ENCODE results near the gene COL4A6.
A peak's percentile ranks its signal among the peaks of the same experiment; 100 is the strongest.

The COL4A6 gene

DNA sequence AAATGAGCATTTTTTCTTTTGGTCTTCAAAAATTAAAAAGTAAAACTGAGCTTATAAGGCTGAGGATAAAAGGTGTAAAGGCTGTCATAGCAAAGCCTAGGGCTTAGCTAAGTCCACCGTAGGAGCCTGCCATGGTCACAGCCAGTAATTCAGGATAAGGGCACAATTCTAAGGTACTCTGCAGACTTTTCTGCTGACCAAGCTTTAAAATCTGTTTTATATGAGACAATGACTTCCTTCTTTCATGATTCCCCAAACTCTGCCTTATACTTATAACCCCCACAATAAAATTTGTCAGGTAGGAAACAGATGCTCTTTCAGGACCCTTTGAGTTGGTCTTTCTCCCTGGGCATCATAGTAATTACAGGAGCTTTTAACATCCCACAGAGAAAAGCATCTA is 138.5 kb downstream of the COL4A6 start:
- DNase-seq (ENCODE audit: low read depth): no peak
- H3K4me3 ChIP-seq (ENCODE audit: low read length): no peak overlapping the region
- TF ChIP-seq, protein P1, sequence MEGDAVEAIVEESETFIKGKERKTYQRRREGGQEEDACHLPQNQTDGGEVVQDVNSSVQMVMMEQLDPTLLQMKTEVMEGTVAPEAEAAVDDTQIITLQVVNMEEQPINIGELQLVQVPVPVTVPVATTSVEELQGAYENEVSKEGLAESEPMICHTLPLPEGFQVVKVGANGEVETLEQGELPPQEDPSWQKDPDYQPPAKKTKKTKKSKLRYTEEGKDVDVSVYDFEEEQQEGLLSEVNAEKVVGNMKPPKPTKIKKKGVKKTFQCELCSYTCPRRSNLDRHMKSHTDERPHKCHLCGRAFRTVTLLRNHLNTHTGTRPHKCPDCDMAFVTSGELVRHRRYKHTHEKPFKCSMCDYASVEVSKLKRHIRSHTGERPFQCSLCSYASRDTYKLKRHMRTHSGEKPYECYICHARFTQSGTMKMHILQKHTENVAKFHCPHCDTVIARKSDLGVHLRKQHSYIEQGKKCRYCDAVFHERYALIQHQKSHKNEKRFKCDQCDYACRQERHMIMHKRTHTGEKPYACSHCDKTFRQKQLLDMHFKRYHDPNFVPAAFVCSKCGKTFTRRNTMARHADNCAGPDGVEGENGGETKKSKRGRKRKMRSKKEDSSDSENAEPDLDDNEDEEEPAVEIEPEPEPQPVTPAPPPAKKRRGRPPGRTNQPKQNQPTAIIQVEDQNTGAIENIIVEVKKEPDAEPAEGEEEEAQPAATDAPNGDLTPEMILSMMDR (IDR thresholded peaks at IDR 0.05; ENCODE audit: insufficient read depth, low read depth, low read length, missing control alignments): no peak

GRCh38 chrX:108299101-108299591 is 139.1 kb downstream of the COL4A6 start:
- DNase-seq (ENCODE audit: low read depth): peak; percentile 73

DNA sequence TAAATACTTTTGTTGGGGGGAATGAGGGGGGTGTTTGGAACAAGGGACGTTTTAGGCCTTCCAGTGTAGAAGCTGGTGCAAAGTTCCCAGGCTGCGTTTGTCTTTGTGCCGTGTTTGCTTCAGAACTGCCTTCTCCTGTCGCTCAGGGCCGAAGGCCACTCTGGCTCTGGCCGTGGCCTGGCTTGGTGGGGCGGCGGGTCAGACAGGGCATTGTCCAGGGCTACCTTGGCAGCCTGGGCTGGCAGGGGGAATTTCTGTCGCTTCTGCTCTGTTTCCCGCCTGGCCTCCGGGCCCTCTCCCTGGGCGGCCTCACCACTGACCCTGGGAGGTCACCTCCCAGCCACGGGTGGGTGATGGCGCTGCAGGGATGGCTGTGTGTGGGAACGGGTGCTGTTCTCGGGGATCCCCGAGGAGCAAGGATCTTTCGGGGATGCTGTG is 140.0 kb downstream of the COL4A6 start:
- no peak for DNase-seq (ENCODE audit: low read depth)

More at GRCh38 chrX:108299101-108299591, 139.1 kb downstream of the COL4A6 start:
- H3K4me3 ChIP-seq (ENCODE audit: low read length): no peak overlapping the region
- TF ChIP-seq, protein P1 (IDR thresholded peaks at IDR 0.05; ENCODE audit: insufficient read depth, low read depth, low read length, missing control alignments): no peak

DNA sequence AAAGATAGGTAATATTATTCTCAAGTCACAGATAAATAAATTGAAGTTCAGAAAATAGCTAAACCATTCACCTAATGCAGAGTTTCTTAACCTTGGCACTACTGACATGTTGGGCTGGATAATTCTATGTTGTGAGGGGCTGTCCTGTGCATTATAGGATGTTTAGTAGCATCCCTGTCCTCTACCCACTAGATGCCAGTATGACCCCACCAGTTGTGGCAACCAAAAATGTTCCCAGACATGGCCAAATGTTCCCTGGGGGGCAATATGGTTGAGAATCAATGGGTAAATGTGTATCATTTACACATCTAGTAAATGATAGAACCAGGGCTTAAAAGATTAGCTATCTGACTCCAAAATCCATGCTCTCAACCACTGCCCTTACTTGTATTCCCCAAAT is 140.9 kb downstream of the COL4A6 start:
- TF ChIP-seq, protein P1 (IDR thresholded peaks at IDR 0.05; ENCODE audit: insufficient read depth, low read depth, low read length, missing control alignments): no peak
- DNase-seq (ENCODE audit: low read depth): no peak
- no peak overlapping the region for H3K4me3 ChIP-seq (ENCODE audit: low read length)

More for the DNA sequence above, 140.0 kb downstream of the COL4A6 start:
- TF ChIP-seq, protein P1 (IDR thresholded peaks at IDR 0.05; ENCODE audit: insufficient read depth, low read depth, low read length, missing control alignments): no peak
- no peak overlapping the region for H3K4me3 ChIP-seq (ENCODE audit: low read length)

GRCh38 chrX:108292053-108292452 is 146.2 kb downstream of the COL4A6 start:
- DNase-seq (ENCODE audit: low read depth): no peak
- no peak overlapping the region for H3K4me3 ChIP-seq (ENCODE audit: low read length)
- TF ChIP-seq, protein P1 (IDR thresholded peaks at IDR 0.05; ENCODE audit: insufficient read depth, low read depth, low read length, missing control alignments): no peak

DNA sequence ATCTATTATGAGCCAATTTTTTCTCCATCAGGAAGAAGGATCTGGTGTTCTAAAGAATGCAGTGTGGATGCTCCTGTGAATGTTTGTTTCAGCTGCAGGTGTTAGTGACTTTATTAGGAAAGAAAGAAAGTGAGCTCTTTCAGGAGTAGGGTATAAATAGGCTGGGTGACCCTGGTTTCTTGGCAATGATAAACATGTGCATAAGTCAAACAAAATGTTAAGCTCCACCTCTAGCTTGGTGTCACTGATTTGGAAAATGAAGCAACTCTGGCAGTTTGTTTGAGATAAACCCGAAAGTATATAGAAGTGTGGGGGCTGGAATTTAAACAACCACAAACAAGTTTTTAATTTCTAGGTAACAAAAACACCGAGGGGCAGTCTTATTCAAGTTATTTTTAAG is 152.3 kb downstream of the COL4A6 start:
- no peak overlapping the region for H3K4me3 ChIP-seq (ENCODE audit: low read length)
- TF ChIP-seq, protein P1 (IDR thresholded peaks at IDR 0.05; ENCODE audit: insufficient read depth, low read depth, low read length, missing control alignments): no peak
- DNase-seq (ENCODE audit: low read depth): no peak

- H3K4me3 ChIP-seq (ENCODE audit: low read length): no peak overlapping the region
- TF ChIP-seq, protein P1 (IDR thresholded peaks at IDR 0.05; ENCODE audit: insufficient read depth, low read depth, low read length, missing control alignments): no peak
These were observed 152.9 kb downstream of the COL4A6 start for GRCh38 chrX:108285356-108285755.

More at GRCh38 chrX:108285356-108285755, 152.9 kb downstream of the COL4A6 start:
- no peak for DNase-seq (ENCODE audit: low read depth)
